Measurements from ENCODE around the gene TARS3. TPM values are rescaled to one million over a fixed set of nuclear protein-coding genes. Genes with fewer than 3 reads are reported as not detected.
A peak's percentile ranks its signal among the peaks of the same experiment; 100 is the strongest.

TARS3 gene
- total RNA-seq, 1 experiment from 2014 or later = 14.1 TPM

GRCh38 chr15:101620671-101621070 is 103.6 kb downstream of the TARS3 start:
- Histone ChIP-seq H2BK5ac (ENCODE audit: insufficient read length, low read length) (no peak overlapping the region), H4K8ac (replicated peaks; ENCODE audit: insufficient read length, low read depth, low read length) (no peak overlapping the region), H3K79me2 (ENCODE audit: insufficient read depth, low read length) (0 out of 2 replicates have a peak, but pooled peaks cover 2% of the 10 kb centered on the region), H3K27ac (ENCODE audit: insufficient read length, low read depth, low read length) (no peak overlapping the region), H3K14ac (ENCODE audit: insufficient read depth, low read length) (no peak overlapping the region), H3K23me2 (ENCODE audit: insufficient read length, low read depth, low read length, poor library complexity, severe bottlenecking) (no peaks in the 10 kb centered on the region), H2AK5ac (ENCODE audit: insufficient read length, low read length) (no peak overlapping the region), H3K23ac (ENCODE audit: insufficient read length, low read depth, low read length) (no peak overlapping the region), H3T11ph (ENCODE audit: low read length) (no peak overlapping the region), H4K91ac (ENCODE audit: insufficient read length, low read depth, low read length) (no peak overlapping the region), H4K5ac (ENCODE audit: insufficient read length, low read depth, low read length) (no peak overlapping the region), H3K9me3 (ENCODE audit: control insufficient read depth, low read depth, low read length) (no peaks in the 10 kb centered on the region), H3K4me2 (ENCODE audit: insufficient read depth, insufficient read length, low read length) (no peak overlapping the region), H2BK120ac (ENCODE audit: low read depth, low read length, poor library complexity, severe bottlenecking) (no peak overlapping the region), H2BK20ac (ENCODE audit: low read depth, low read length, poor library complexity, severe bottlenecking) (no peak overlapping the region), H3K9ac (ENCODE audit: extremely low read depth, insufficient read length, low read length) (no peak overlapping the region), H2BK12ac (ENCODE audit: insufficient read length, low read depth, low read length) (no peak overlapping the region), H3K27me3 (ENCODE audit: insufficient read depth, low read length) (no peaks in the 10 kb centered on the region), H2BK15ac (ENCODE audit: low read depth, low read length) (no peak overlapping the region), H3K79me1 (ENCODE audit: insufficient read depth, low read depth, low read length, poor library complexity, severe bottlenecking) (no peaks in the 10 kb centered on the region), H3K56ac (ENCODE audit: insufficient read length, low read depth, low read length) (no peak overlapping the region), H3K4me1 (ENCODE audit: insufficient read depth, low read length) (peaks cover 5% of the 10 kb centered on the region; the same call in 1 of the 2 replicates), H3K18ac (ENCODE audit: insufficient read length, low read depth, low read length) (no peak overlapping the region), H3K4ac (ENCODE audit: low read depth, low read length) (no peak overlapping the region), H2AFZ (ENCODE audit: low read length) (no peak overlapping the region), H4K20me1 (ENCODE audit: control insufficient read depth, insufficient read depth, insufficient read length) (no peaks in the 10 kb centered on the region)
- H3K9me3 Mint-ChIP-seq = peaks cover 17 to 23% of the 10 kb centered on the region in 2 experiments
- H3K4me1 Mint-ChIP-seq = peaks cover 36 to 39% of the 10 kb centered on the region in 2 experiments
- peaks cover 15 to 26% (median 17%) of the 10 kb centered on the region in 3 experiments for H3K36me3 Mint-ChIP-seq (ENCODE audit: insufficient read depth in 1 of 3, low read depth in 3 of 3)
- H3K27ac Mint-ChIP-seq = peak overlapping the region in 1 of 3 experiments; percentile 25; a peak in 2 of 7 replicates
- no peak for DNase-seq
- no peak overlapping the region for H3K4me3 Mint-ChIP-seq
- H3K27me3 Mint-ChIP-seq (ENCODE audit: low read depth) = peaks cover 10% of the 10 kb centered on the region
- TF ChIP-seq CTCF (conservative IDR thresholded peaks at IDR 0.05) = no peak
- no CpG with 5 or more reads among the region's 10 CpGs for WGBS (ENCODE audit: extremely low coverage, insufficient read length, low lambda C conversion rate)
